Endothelial cell (in vitro differentiated cells): ENCODE measurements around the gene USP9X. TPM values are rescaled to one million over a fixed set of nuclear protein-coding genes. Genes with fewer than 3 reads are reported as not detected.

Experiments
- DNase-seq: peaks from one replicate; pipeline ENCODE4 v3.0.0; 2021; ENCODE audit warnings: low spot score
- H3K27ac Mint-ChIP-seq: one replicate; pipeline ENCODE4 v1.8.0; 2021; ENCODE audit warnings: mixed read lengths, inconsistent platforms; ENCODE audit not compliant: unreplicated experiment
- H3K27me3 Mint-ChIP-seq: one replicate; pipeline ENCODE4 v1.8.0; 2021; ENCODE audit warnings: mild to moderate bottlenecking, moderate library complexity, mixed read lengths, inconsistent platforms; ENCODE audit not compliant: unreplicated experiment
- H3K36me3 Mint-ChIP-seq: one replicate; pipeline ENCODE4 v1.8.0; 2021; ENCODE audit warnings: mild to moderate bottlenecking, low read depth, mixed read lengths, inconsistent platforms; ENCODE audit not compliant: unreplicated experiment
- H3K4me1 Mint-ChIP-seq: one replicate; pipeline ENCODE4 v1.8.0; 2021; ENCODE audit warnings: mild to moderate bottlenecking, mixed read lengths, inconsistent platforms; ENCODE audit not compliant: unreplicated experiment
- H3K4me3 Mint-ChIP-seq: one replicate; pipeline ENCODE4 v1.8.0; 2021; ENCODE audit warnings: mild to moderate bottlenecking, mixed read lengths, inconsistent platforms; ENCODE audit not compliant: unreplicated experiment
- H3K9me3 Mint-ChIP-seq: one replicate; pipeline ENCODE4 v1.8.0; 2021; ENCODE audit warnings: mixed read lengths, inconsistent platforms; ENCODE audit not compliant: unreplicated experiment
- CTCF ChIP-seq: fragments of 200-600 bp; sonication (generic); IDR thresholded peaks from one replicate; pipeline ENCODE4 v1.5.0; 2021; ENCODE audit warnings: antibody characterized with exemption; ENCODE audit not compliant: unreplicated experiment
- total RNA-seq: library from RNA; stranded (reverse); fragmentation: NEBNext Ultra II Directional; extraction: Animal tissue kit (Norgen Biotek cat#: 25700); gene quantifications from one replicate; pipeline ENCODE4 v1.2.1, GENCODE V29; 2021; ENCODE audit not compliant: unreplicated experiment

USP9X gene
- total RNA-seq, 1 donor from 2014 or later: 72.9 TPM

DNA sequence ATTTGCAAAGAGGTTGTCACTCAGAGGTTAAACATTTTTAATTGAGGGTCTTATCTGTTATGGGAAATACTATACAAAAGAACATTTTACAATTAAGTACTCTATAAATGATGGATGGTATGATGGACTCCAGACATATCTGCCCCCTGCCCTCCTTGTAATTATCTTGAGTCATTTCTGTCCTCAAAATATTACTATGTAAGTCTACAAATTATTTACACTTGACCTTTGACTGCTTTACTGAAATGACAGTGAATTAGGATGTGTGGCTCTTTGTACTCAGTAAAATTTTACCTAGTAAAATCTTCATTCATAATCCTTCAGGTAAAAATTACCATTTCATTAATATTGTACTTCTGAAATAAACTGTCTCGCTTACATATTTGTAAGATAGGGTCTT, 46.5 kb downstream of the USP9X start:
- Mint-ChIP-seq H3K36me3 (peaks cover 7% of the 10 kb centered on the region), H3K9me3 (no peaks in the 10 kb centered on the region), H3K4me1 (no peaks in the 10 kb centered on the region)

DNA sequence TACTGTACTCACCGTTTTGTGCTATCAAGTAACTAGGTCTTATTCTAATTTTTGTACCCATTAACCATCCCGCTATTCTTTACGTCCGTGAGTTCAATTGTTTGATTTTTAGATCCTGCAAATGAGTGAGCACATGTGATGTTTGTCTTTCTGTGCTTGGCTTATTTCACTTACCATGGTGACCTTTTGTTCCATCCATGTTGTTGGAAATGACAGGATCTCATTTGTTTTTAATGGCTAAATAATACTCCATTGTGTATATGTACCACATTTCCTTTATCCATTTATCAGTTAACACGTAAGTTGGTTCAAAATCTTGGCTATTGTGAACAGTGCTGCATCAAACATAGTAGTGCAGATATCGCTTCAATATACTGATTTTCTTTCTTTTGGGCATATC, 48.3 kb downstream of the USP9X start:
- H3K36me3 Mint-ChIP-seq: peaks cover 7% of the 10 kb centered on the region
- no peak overlapping the region for H3K4me3 Mint-ChIP-seq
- no peak for DNase-seq
- no peaks in the 10 kb centered on the region for H3K9me3 Mint-ChIP-seq
- no peaks in the 10 kb centered on the region for H3K27me3 Mint-ChIP-seq
- no peak overlapping the region for H3K27ac Mint-ChIP-seq
- no peak for TF ChIP-seq CTCF
- H3K4me1 Mint-ChIP-seq: no peaks in the 10 kb centered on the region

More for the DNA sequence above, 46.5 kb downstream of the USP9X start:
- Mint-ChIP-seq H3K4me3 (no peak overlapping the region), H3K27me3 (no peaks in the 10 kb centered on the region), H3K27ac (no peak overlapping the region)
- DNase-seq: no peak
- TF ChIP-seq CTCF: no peak

GRCh38 chrX:41137589-41137988, 52.3 kb downstream of the USP9X start:
- DNase-seq: no peak
- H3K9me3 Mint-ChIP-seq: no peaks in the 10 kb centered on the region
- no peak overlapping the region for H3K4me3 Mint-ChIP-seq
- no peaks in the 10 kb centered on the region for H3K4me1 Mint-ChIP-seq
- no peak overlapping the region for H3K27ac Mint-ChIP-seq
- H3K36me3 Mint-ChIP-seq: peaks cover 4% of the 10 kb centered on the region
- peak; percentile 52 for TF ChIP-seq CTCF
- H3K27me3 Mint-ChIP-seq: no peaks in the 10 kb centered on the region

GRCh38 chrX:41142130-41142910, 57.1 kb downstream of the USP9X start:
- H3K9me3 Mint-ChIP-seq: no peaks in the 10 kb centered on the region
- no peaks in the 10 kb centered on the region for H3K36me3 Mint-ChIP-seq
- no peak overlapping the region for H3K4me3 Mint-ChIP-seq
- no peaks in the 10 kb centered on the region for H3K27me3 Mint-ChIP-seq
- H3K27ac Mint-ChIP-seq: no peak overlapping the region
- DNase-seq: no peak
- H3K4me1 Mint-ChIP-seq: no peaks in the 10 kb centered on the region
- TF ChIP-seq CTCF: no peak

GRCh38 chrX:41144873-41145272, 59.6 kb downstream of the USP9X start:
- H3K4me1 Mint-ChIP-seq: no peaks in the 10 kb centered on the region
- H3K27ac Mint-ChIP-seq: no peak overlapping the region
- TF ChIP-seq CTCF: no peak
- H3K27me3 Mint-ChIP-seq: no peaks in the 10 kb centered on the region
- H3K4me3 Mint-ChIP-seq: no peak overlapping the region
- H3K36me3 Mint-ChIP-seq: no peaks in the 10 kb centered on the region
- no peaks in the 10 kb centered on the region for H3K9me3 Mint-ChIP-seq
- DNase-seq: no peak
